Endodermal cell (in vitro differentiated cells): Measurements from ENCODE around the gene ZFYVE28. TPM values are rescaled to one million over a fixed set of nuclear protein-coding genes. Genes with fewer than 3 reads are reported as not detected.
"Not testable (repeated sequence)": the region's sequence is repeated elsewhere in the genome, so short reads cannot be mapped to it uniquely, and the experiment has no call there.

ENCODE experiments used
- DNase-seq: peaks from one replicate; pipeline ENCODE4 v3.0.0-alpha.2; 2017
- H3K27ac ChIP-seq: 2 replicates; pipeline ENCODE4 v1.5.1; 2013; ENCODE audit warnings: mild to moderate bottlenecking, low read depth, low read length, moderate library complexity
- H3K27me3 ChIP-seq: 2 replicates; pipeline ENCODE4 v1.6.1; 2013; ENCODE audit warnings: mild to moderate bottlenecking, low read length, moderate library complexity; ENCODE audit not compliant: insufficient read depth, control insufficient read depth, poor library complexity, severe bottlenecking
- H3K36me3 ChIP-seq: 2 replicates; pipeline ENCODE4 v1.7.0; 2013; ENCODE audit warnings: mild to moderate bottlenecking, low read length, moderate library complexity; ENCODE audit not compliant: control insufficient read depth, insufficient read depth
- H3K4me1 ChIP-seq: one replicate; pipeline ENCODE4 v1.7.0; 2013; ENCODE audit warnings: low read length; ENCODE audit not compliant: control insufficient read depth, insufficient read depth
- H3K4me3 ChIP-seq: 2 replicates; pipeline ENCODE4 v1.5.1; 2013; ENCODE audit warnings: mild to moderate bottlenecking, low read length, moderate library complexity
- H3K9ac ChIP-seq: 2 replicates; pipeline ENCODE4 v1.6.1; 2013; ENCODE audit warnings: mild to moderate bottlenecking, low read length, moderate library complexity; ENCODE audit not compliant: poor library complexity, severe bottlenecking; ENCODE audit errors: extremely low read depth
- H3K9me3 ChIP-seq: 2 replicates; pipeline ENCODE4 v1.6.1; 2013; ENCODE audit warnings: mild to moderate bottlenecking, low read length, moderate library complexity; ENCODE audit not compliant: control insufficient read depth
- H3K27ac Mint-ChIP-seq: 2 replicates; pipeline ENCODE4 v1.8.0; 2020; ENCODE audit warnings: mixed read lengths
- H3K27me3 Mint-ChIP-seq: 2 replicates; pipeline ENCODE4 v1.8.0; 2021; ENCODE audit warnings: mild to moderate bottlenecking, mixed read lengths; ENCODE audit not compliant: insufficient read depth
- H3K36me3 Mint-ChIP-seq: 2 replicates; pipeline ENCODE4 v1.8.0; 2020; ENCODE audit warnings: low read depth, mixed read lengths
- H3K4me1 Mint-ChIP-seq: 2 replicates; pipeline ENCODE4 v1.8.0; 2020; ENCODE audit warnings: mixed read lengths
- H3K4me3 Mint-ChIP-seq: 2 replicates; pipeline ENCODE4 v1.8.0; 2020; ENCODE audit warnings: mild to moderate bottlenecking, moderate library complexity, mixed read lengths
- H3K9me3 Mint-ChIP-seq: 2 replicates; pipeline ENCODE4 v1.8.0; 2020; ENCODE audit warnings: mild to moderate bottlenecking, mixed read lengths
- CTCF ChIP-seq: fragments of 200-600 bp; sonication (generic); conservative IDR thresholded peaks from 2 replicates; pipeline ENCODE4 v1.5.0; 2021; ENCODE audit warnings: antibody characterized with exemption, mild to moderate bottlenecking
- WGBS, 2 experiments: methylation state at CpG; one replicate each; pipeline versions ENCODE4 v1.1.5 to v1.1.7; 2013; ENCODE audit warnings: missing lambda C conversion rate in 2 of 2, mixed read lengths in 1 of 2; ENCODE audit not compliant: insufficient coverage in 1 of 2, insufficient read length in 1 of 2; 5-methylcytosine and 5-hydroxymethylcytosine counted together
- total RNA-seq, 2 donors: library from RNA; stranded (reverse); fragmentation: NEBNext Ultra II Directional in 1 of 2; extraction: Animal tissue kit (Norgen Biotek cat#: 25700) in 1 of 2; gene quantifications; 2 replicates in 1 of 2; 3 replicates in 1 of 2; pipeline ENCODE4 v1.2.1, GENCODE V29; 2021

Gene ZFYVE28
- total RNA-seq, 2 donors from 2014 or later = 0.73 to 1.6 TPM

- no peak overlapping the region for H3K4me3 Mint-ChIP-seq
- Histone ChIP-seq H3K4me3 (no peak overlapping the region), H3K27me3 (no peaks in the 10 kb centered on the region), H3K27ac (no peak overlapping the region), H3K4me1 (peaks cover under 1% of the 10 kb centered on the region), H3K9ac (no peak overlapping the region), H3K9me3 (no peaks in the 10 kb centered on the region), H3K36me3 (no peaks in the 10 kb centered on the region)
- no peaks in the 10 kb centered on the region for H3K27me3 Mint-ChIP-seq
- no peak overlapping the region for H3K27ac Mint-ChIP-seq
- 93 to 96% methylated on average over 16 to 28 of the region's 30 CpGs for WGBS, 2 experiments
- H3K36me3 Mint-ChIP-seq = no peaks in the 10 kb centered on the region
- no peak for DNase-seq
- no peak for TF ChIP-seq CTCF
- no peaks in the 10 kb centered on the region for H3K9me3 Mint-ChIP-seq
- H3K4me1 Mint-ChIP-seq = peaks cover 9% of the 10 kb centered on the region
Observed at GRCh38 chr4:2276581-2277325, 141.7 kb downstream of the ZFYVE28 start.

- Mint-ChIP-seq H3K4me1 (peaks cover 13% of the 10 kb centered on the region), H3K27me3 (no peaks in the 10 kb centered on the region), H3K4me3 (no peak overlapping the region), H3K36me3 (no peaks in the 10 kb centered on the region), H3K27ac (no peak overlapping the region), H3K9me3 (no peaks in the 10 kb centered on the region)
- no peak for DNase-seq
- Histone ChIP-seq H3K4me3 (no peak overlapping the region), H3K27ac (no peak overlapping the region), H3K9ac (no peak overlapping the region), H3K36me3 (no peaks in the 10 kb centered on the region), H3K9me3 (no peaks in the 10 kb centered on the region), H3K27me3 (no peaks in the 10 kb centered on the region), H3K4me1 (peaks cover 7% of the 10 kb centered on the region)
- 94 to 97% methylated on average over 43 to 44 of the region's 44 CpGs for WGBS, 2 experiments
- no peak for TF ChIP-seq CTCF
Observed at GRCh38 chr4:2275546-2276251, 142.7 kb downstream of the ZFYVE28 start.

- not testable (repeated sequence) for H3K4me3 Mint-ChIP-seq, H3K9me3 ChIP-seq, H3K9me3 Mint-ChIP-seq, H3K4me1 ChIP-seq, H3K27me3 ChIP-seq, H3K27me3 Mint-ChIP-seq, H3K36me3 ChIP-seq, H3K36me3 Mint-ChIP-seq, H3K27ac Mint-ChIP-seq, H3K4me3 ChIP-seq, H3K9ac ChIP-seq, H3K27ac ChIP-seq, DNase-seq
- 88 to 93% methylated on average over 7 to 10 of the region's 10 CpGs for WGBS, 2 experiments
- H3K4me1 Mint-ChIP-seq = peaks cover 14% of the 10 kb centered on the region
Observed at GRCh38 chr4:2275044-2275397, 143.4 kb downstream of the ZFYVE28 start.
